ENCODE results near the gene AGK.

The AGK gene

GRCh38 chr7:141551094-141551781 lies at the start of gene AGK:
TSS of gene AGK (plus strand) at chr7:141551410. CDS start at chr7:141555467, 4,057 bp downstream.
- Histone ChIP-seq H3K4me1 (ENCODE audit: control insufficient read depth, insufficient read depth, low read length) (peaks cover 12% of the 10 kb centered on the region), H3K27me3 (ENCODE audit: control insufficient read depth, insufficient read depth, low read length) (no peaks in the 10 kb centered on the region), H3K9me3 (ENCODE audit: control insufficient read depth, insufficient read depth, low read depth, low read length) (no peaks in the 10 kb centered on the region), H3K9ac (ENCODE audit: low read length) (peak within 1 kb of the TSS; percentile 85), H3K27ac (ENCODE audit: low read depth, low read length) (peak within 1 kb of the TSS; percentile 44), H3K4me3 (ENCODE audit: low read depth, low read length) (peak within 1 kb of the TSS; percentile 76), H3K36me3 (ENCODE audit: control insufficient read depth, insufficient read depth, low read length) (peaks cover 13% of the 10 kb centered on the region; the same call in 1 of the 2 replicates)

- Histone ChIP-seq H3K4me3 (ENCODE audit: low read depth, low read length) (no peak overlapping the region), H3K36me3 (ENCODE audit: control insufficient read depth, insufficient read depth, low read length) (no peaks in the 10 kb centered on the region), H3K9ac (ENCODE audit: low read length) (no peak overlapping the region), H3K27me3 (ENCODE audit: control insufficient read depth, insufficient read depth, low read length) (0 out of 2 replicates have a peak, but pooled peaks cover 2% of the 10 kb centered on the region), H3K4me1 (ENCODE audit: control insufficient read depth, insufficient read depth, low read length) (no peaks in the 10 kb centered on the region), H3K9me3 (ENCODE audit: control insufficient read depth, insufficient read depth, low read depth, low read length) (no peaks in the 10 kb centered on the region), H3K27ac (ENCODE audit: low read depth, low read length) (no peak overlapping the region)
Observed at GRCh38 chr7:141501451-141501850, 49.8 kb upstream of the AGK start.

GRCh38 chr7:141511316-141511675 lies 39.9 kb upstream of the AGK start:
- Histone ChIP-seq H3K9me3 (ENCODE audit: control insufficient read depth, insufficient read depth, low read depth, low read length) (peaks cover 10% of the 10 kb centered on the region; the same call in 1 of the 2 replicates), H3K4me3 (ENCODE audit: low read depth, low read length) (peak overlapping the region; percentile 39), H3K27me3 (ENCODE audit: control insufficient read depth, insufficient read depth, low read length) (peaks cover 22% of the 10 kb centered on the region), H3K27ac (ENCODE audit: low read depth, low read length) (no peak overlapping the region), H3K4me1 (ENCODE audit: control insufficient read depth, insufficient read depth, low read length) (peaks cover 7% of the 10 kb centered on the region; the same call in 1 of the 2 replicates), H3K9ac (ENCODE audit: low read length) (no peak overlapping the region), H3K36me3 (ENCODE audit: control insufficient read depth, insufficient read depth, low read length) (no peaks in the 10 kb centered on the region)

GRCh38 chr7:141511676-141512396 lies 39.4 kb upstream of the AGK start:
- Histone ChIP-seq H3K9ac (ENCODE audit: low read length) (no peak overlapping the region), H3K36me3 (ENCODE audit: control insufficient read depth, insufficient read depth, low read length) (no peaks in the 10 kb centered on the region), H3K9me3 (ENCODE audit: control insufficient read depth, insufficient read depth, low read depth, low read length) (peaks cover 10% of the 10 kb centered on the region; the same call in 1 of the 2 replicates), H3K4me3 (ENCODE audit: low read depth, low read length) (peak overlapping the region; percentile 39), H3K27ac (ENCODE audit: low read depth, low read length) (no peak overlapping the region), H3K4me1 (ENCODE audit: control insufficient read depth, insufficient read depth, low read length) (peaks cover 7% of the 10 kb centered on the region; the same call in 1 of the 2 replicates), H3K27me3 (ENCODE audit: control insufficient read depth, insufficient read depth, low read length) (peaks cover 22% of the 10 kb centered on the region)

- Histone ChIP-seq H3K27me3 (ENCODE audit: control insufficient read depth, insufficient read depth, low read length) (peaks cover 22% of the 10 kb centered on the region), H3K9ac (ENCODE audit: low read length) (no peak overlapping the region), H3K4me1 (ENCODE audit: control insufficient read depth, insufficient read depth, low read length) (peaks cover 7% of the 10 kb centered on the region; the same call in 1 of the 2 replicates), H3K36me3 (ENCODE audit: control insufficient read depth, insufficient read depth, low read length) (no peaks in the 10 kb centered on the region), H3K9me3 (ENCODE audit: control insufficient read depth, insufficient read depth, low read depth, low read length) (peaks cover 8% of the 10 kb centered on the region; the same call in 1 of the 2 replicates), H3K27ac (ENCODE audit: low read depth, low read length) (no peak overlapping the region), H3K4me3 (ENCODE audit: low read depth, low read length) (no peak overlapping the region)
Observed at GRCh38 chr7:141512597-141512996, 38.6 kb upstream of the AGK start.

GRCh38 chr7:141513720-141514119 lies 37.5 kb upstream of the AGK start:
- Histone ChIP-seq H3K27me3 (ENCODE audit: control insufficient read depth, insufficient read depth, low read length) (peaks cover 22% of the 10 kb centered on the region), H3K4me3 (ENCODE audit: low read depth, low read length) (no peak overlapping the region), H3K4me1 (ENCODE audit: control insufficient read depth, insufficient read depth, low read length) (peaks cover 7% of the 10 kb centered on the region; the same call in 1 of the 2 replicates), H3K36me3 (ENCODE audit: control insufficient read depth, insufficient read depth, low read length) (no peaks in the 10 kb centered on the region), H3K9me3 (ENCODE audit: control insufficient read depth, insufficient read depth, low read depth, low read length) (0 out of 2 replicates have a peak, but pooled peaks cover 4% of the 10 kb centered on the region), H3K9ac (ENCODE audit: low read length) (no peak overlapping the region), H3K27ac (ENCODE audit: low read depth, low read length) (no peak overlapping the region)

- no peak overlapping the region for H3K4me3 ChIP-seq (ENCODE audit: low read depth, low read length)
- no peak overlapping the region for H3K9ac ChIP-seq (ENCODE audit: low read length)
- H3K4me1 ChIP-seq (ENCODE audit: control insufficient read depth, insufficient read depth, low read length) = peaks cover 7% of the 10 kb centered on the region; the same call in 1 of the 2 replicates
- H3K36me3 ChIP-seq (ENCODE audit: control insufficient read depth, insufficient read depth, low read length) = no peaks in the 10 kb centered on the region
- H3K27ac ChIP-seq (ENCODE audit: low read depth, low read length) = no peak overlapping the region
- H3K9me3 ChIP-seq (ENCODE audit: control insufficient read depth, insufficient read depth, low read depth, low read length) = peaks cover 9% of the 10 kb centered on the region; the same call in 1 of the 2 replicates
- H3K27me3 ChIP-seq (ENCODE audit: control insufficient read depth, insufficient read depth, low read length) = peaks cover 19% of the 10 kb centered on the region
Observed at GRCh38 chr7:141515941-141516340, 35.3 kb upstream of the AGK start.

- Histone ChIP-seq H3K27me3 (ENCODE audit: control insufficient read depth, insufficient read depth, low read length) (no peaks in the 10 kb centered on the region), H3K4me3 (ENCODE audit: low read depth, low read length) (no peak overlapping the region), H3K9me3 (ENCODE audit: control insufficient read depth, insufficient read depth, low read depth, low read length) (peaks cover 6% of the 10 kb centered on the region; the same call in 1 of the 2 replicates), H3K36me3 (ENCODE audit: control insufficient read depth, insufficient read depth, low read length) (no peaks in the 10 kb centered on the region), H3K27ac (ENCODE audit: low read depth, low read length) (no peak overlapping the region), H3K9ac (ENCODE audit: low read length) (no peak overlapping the region), H3K4me1 (ENCODE audit: control insufficient read depth, insufficient read depth, low read length) (no peaks in the 10 kb centered on the region)
Observed at GRCh38 chr7:141519623-141520022, 31.6 kb upstream of the AGK start.

- Histone ChIP-seq H3K27ac (ENCODE audit: low read depth, low read length) (no peak overlapping the region), H3K4me1 (ENCODE audit: control insufficient read depth, insufficient read depth, low read length) (peaks cover 5% of the 10 kb centered on the region; the same call in 1 of the 2 replicates), H3K4me3 (ENCODE audit: low read depth, low read length) (no peak overlapping the region), H3K36me3 (ENCODE audit: control insufficient read depth, insufficient read depth, low read length) (no peaks in the 10 kb centered on the region), H3K27me3 (ENCODE audit: control insufficient read depth, insufficient read depth, low read length) (no peaks in the 10 kb centered on the region), H3K9me3 (ENCODE audit: control insufficient read depth, insufficient read depth, low read depth, low read length) (peaks cover 6% of the 10 kb centered on the region; the same call in 1 of the 2 replicates), H3K9ac (ENCODE audit: low read length) (no peak overlapping the region)
Observed at GRCh38 chr7:141522657-141523342, 28.4 kb upstream of the AGK start.

- Histone ChIP-seq H3K4me3 (ENCODE audit: low read depth, low read length) (no peak overlapping the region), H3K4me1 (ENCODE audit: control insufficient read depth, insufficient read depth, low read length) (peaks cover 5% of the 10 kb centered on the region; the same call in 1 of the 2 replicates), H3K27ac (ENCODE audit: low read depth, low read length) (no peak overlapping the region), H3K36me3 (ENCODE audit: control insufficient read depth, insufficient read depth, low read length) (no peaks in the 10 kb centered on the region), H3K27me3 (ENCODE audit: control insufficient read depth, insufficient read depth, low read length) (no peaks in the 10 kb centered on the region), H3K9me3 (ENCODE audit: control insufficient read depth, insufficient read depth, low read depth, low read length) (no peaks in the 10 kb centered on the region), H3K9ac (ENCODE audit: low read length) (no peak overlapping the region)
Observed at GRCh38 chr7:141525973-141526514, 25.2 kb upstream of the AGK start.
